ENCODE results near the gene NT5C. TPM values are rescaled to one million over a fixed set of nuclear protein-coding genes. Genes with fewer than 3 reads are reported as not detected.
"Not testable (repeated sequence)": the region's sequence is repeated elsewhere in the genome, so short reads cannot be mapped to it uniquely, and the experiment has no call there.

Gene NT5C
- total and polyA plus RNA-seq, 4 donors = 13.6 to 27.2 (median 24.5) TPM

- Histone ChIP-seq H3K4me1 (ENCODE audit: control insufficient read depth in 4 of 4, insufficient read depth in 4 of 4, low read length in 3 of 4) (peaks cover 0 to 2% (median 1%) of the 10 kb centered on the region in 4 donors), H3K27ac (ENCODE audit: low read depth in 1 of 2, low read length in 2 of 2) (no peak overlapping the region), H3K27me3 (ENCODE audit: control insufficient read depth in 4 of 4, insufficient read depth in 4 of 4, low read length in 3 of 4) (no peaks in the 10 kb centered on the region), H3K9ac (ENCODE audit: low read depth in 1 of 2, low read length in 2 of 2) (no peak overlapping the region), H3K4me3 (ENCODE audit: low read depth in 1 of 3, low read length in 3 of 3) (no peak overlapping the region), H3K36me3 (ENCODE audit: control insufficient read depth in 4 of 4, insufficient read depth in 3 of 4, low read depth in 1 of 4, low read length in 3 of 4) (peaks cover 0 to 14% (median 5%) of the 10 kb centered on the region in 4 donors), H3K9me3 (ENCODE audit: control insufficient read depth in 4 of 4, low read length in 3 of 4) (no peaks in the 10 kb centered on the region)
- WGBS = 93% methylated on average over 3 of the region's 3 CpGs
- DNase-seq (ENCODE audit: low spot score) = no peak
- TF ChIP-seq REST (IDR thresholded peaks at IDR 0.05) (no peak), EGR1 (IDR thresholded peaks at IDR 0.05; ENCODE audit: low read depth in 2 of 2) (no peak), SP1 (IDR thresholded peaks at IDR 0.05) (no peak), HNF4A (conservative IDR thresholded peaks at IDR 0.05) (no peak), RAD21 (IDR thresholded peaks at IDR 0.05) (no peak), TAF1 (conservative IDR thresholded peaks at IDR 0.05) (no peak), JUND (IDR thresholded peaks at IDR 0.05) (no peak), GABPA (IDR thresholded peaks at IDR 0.05 in 1 of 2, conservative IDR thresholded peaks at IDR 0.05 in 1 of 2) (no peak), FOXA1 (IDR thresholded peaks at IDR 0.05) (no peak), HNF4G (IDR thresholded peaks at IDR 0.05) (no peak)
- TF ChIP-seq, protein P1, sequence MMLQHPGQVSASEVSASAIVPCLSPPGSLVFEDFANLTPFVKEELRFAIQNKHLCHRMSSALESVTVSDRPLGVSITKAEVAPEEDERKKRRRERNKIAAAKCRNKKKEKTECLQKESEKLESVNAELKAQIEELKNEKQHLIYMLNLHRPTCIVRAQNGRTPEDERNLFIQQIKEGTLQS (IDR thresholded peaks at IDR 0.05) = no peak
Measured at GRCh38 chr17:75133001-75133400, 1.5 kb upstream of the NT5C start.

GRCh38 chr17:75132018-75133000 lies 767 bp upstream of the NT5C start:
- not testable (repeated sequence) for H3K27me3 ChIP-seq (ENCODE audit: control insufficient read depth in 4 of 4, insufficient read depth in 4 of 4, low read length in 3 of 4); H3K9ac ChIP-seq (ENCODE audit: low read depth in 1 of 2, low read length in 2 of 2); H3K4me1 ChIP-seq (ENCODE audit: control insufficient read depth in 4 of 4, insufficient read depth in 4 of 4, low read length in 3 of 4); DNase-seq (ENCODE audit: low spot score); H3K9me3 ChIP-seq (ENCODE audit: control insufficient read depth in 4 of 4, low read length in 3 of 4)
- Histone ChIP-seq H3K27ac (ENCODE audit: low read depth in 1 of 2, low read length in 2 of 2) (peak overlapping the region; percentile 61 to 80), H3K36me3 (ENCODE audit: control insufficient read depth in 4 of 4, insufficient read depth in 3 of 4, low read depth in 1 of 4, low read length in 3 of 4) (peaks cover 0 to 14% (median 5%) of the 10 kb centered on the region in 4 donors), H3K4me3 (ENCODE audit: low read depth in 1 of 3, low read length in 3 of 3) (peak overlapping the region in 2 of 3 donors; percentile 81 to 95)
- 85% methylated on average over 40 of the region's 40 CpGs for WGBS

DNA sequence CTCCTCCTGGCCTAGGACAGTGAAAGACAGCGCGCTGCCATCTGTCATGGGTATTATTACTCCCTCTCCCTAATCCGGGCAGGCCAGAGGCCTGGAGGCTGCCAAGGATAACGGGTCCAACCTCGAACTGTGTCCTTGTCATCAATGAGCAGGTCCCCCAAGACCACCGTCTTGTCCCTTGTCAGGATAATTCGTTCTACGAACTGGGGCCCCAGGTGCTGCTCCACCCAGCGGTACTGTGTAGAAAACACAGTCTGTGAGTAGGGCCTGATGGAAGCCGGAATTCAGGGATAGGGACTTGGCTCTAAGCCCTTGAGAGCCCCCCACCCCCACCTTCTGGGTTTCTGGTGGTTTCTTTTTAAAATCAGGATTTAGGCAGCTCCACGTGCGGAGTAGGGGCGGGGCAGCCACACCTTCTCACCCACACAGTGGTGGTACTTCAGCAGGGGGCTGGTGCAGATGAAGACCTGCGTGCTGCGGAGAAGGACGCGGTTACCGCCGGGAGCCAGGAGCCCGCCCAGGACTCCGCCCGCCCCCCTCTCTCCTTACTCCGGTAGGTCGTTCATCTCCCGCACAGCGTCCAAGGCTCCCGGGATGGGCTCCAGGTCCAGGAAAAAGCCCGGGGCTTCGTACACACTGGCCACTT lies 787 bp downstream of the NT5C start:
- TF ChIP-seq EGR1 (IDR thresholded peaks at IDR 0.05; ENCODE audit: low read depth in 2 of 2) (no peak), FOXA1 (IDR thresholded peaks at IDR 0.05) (no peak), CTCF (IDR thresholded peaks at IDR 0.05; ENCODE audit: low read depth, low read length, missing input control) (peak; percentile 25), RAD21 (IDR thresholded peaks at IDR 0.05) (peak; percentile 46 to 54), YY1 (IDR thresholded peaks at IDR 0.05) (peak; percentile 13), GABPA (IDR thresholded peaks at IDR 0.05 in 1 of 2, conservative IDR thresholded peaks at IDR 0.05 in 1 of 2) (no peak)
- no peaks in the 10 kb centered on the region for H3K27me3 ChIP-seq (ENCODE audit: control insufficient read depth in 4 of 4, insufficient read depth in 4 of 4, low read length in 3 of 4)
- WGBS = 19% methylated on average over 29 of the region's 29 CpGs
- H3K27ac ChIP-seq (ENCODE audit: low read depth in 1 of 2, low read length in 2 of 2) = peak overlapping the region; percentile 61 to 80
- peaks cover 0 to 14% (median 5%) of the 10 kb centered on the region in 4 donors for H3K36me3 ChIP-seq (ENCODE audit: control insufficient read depth in 4 of 4, insufficient read depth in 3 of 4, low read depth in 1 of 4, low read length in 3 of 4)
- peak; percentile 52 for DNase-seq (ENCODE audit: low spot score)
- peaks cover 0 to 2% (median 1%) of the 10 kb centered on the region in 4 donors for H3K4me1 ChIP-seq (ENCODE audit: control insufficient read depth in 4 of 4, insufficient read depth in 4 of 4, low read length in 3 of 4)
- no peak overlapping the region for H3K9ac ChIP-seq (ENCODE audit: low read depth in 1 of 2, low read length in 2 of 2)
- peak overlapping the region; percentile 49 to 95 (median 81) for H3K4me3 ChIP-seq (ENCODE audit: low read depth in 1 of 3, low read length in 3 of 3)
- H3K9me3 ChIP-seq (ENCODE audit: control insufficient read depth in 4 of 4, low read length in 3 of 4) = no peaks in the 10 kb centered on the region

Measured in liver (tissue), 9 donors.